ENCODE measurements around the gene MBD6. TPM values are rescaled to one million over a fixed set of nuclear protein-coding genes. Genes with fewer than 3 reads are reported as not detected.
A peak's percentile ranks its signal among the peaks of the same experiment; 100 is the strongest.

Gene MBD6
- total and polyA plus RNA-seq, 2 of the 13 experiments (the other 11 are each of a cell fraction or from before 2014, with no cell fraction given), result 4.1 to 5.9 TPM

DNA sequence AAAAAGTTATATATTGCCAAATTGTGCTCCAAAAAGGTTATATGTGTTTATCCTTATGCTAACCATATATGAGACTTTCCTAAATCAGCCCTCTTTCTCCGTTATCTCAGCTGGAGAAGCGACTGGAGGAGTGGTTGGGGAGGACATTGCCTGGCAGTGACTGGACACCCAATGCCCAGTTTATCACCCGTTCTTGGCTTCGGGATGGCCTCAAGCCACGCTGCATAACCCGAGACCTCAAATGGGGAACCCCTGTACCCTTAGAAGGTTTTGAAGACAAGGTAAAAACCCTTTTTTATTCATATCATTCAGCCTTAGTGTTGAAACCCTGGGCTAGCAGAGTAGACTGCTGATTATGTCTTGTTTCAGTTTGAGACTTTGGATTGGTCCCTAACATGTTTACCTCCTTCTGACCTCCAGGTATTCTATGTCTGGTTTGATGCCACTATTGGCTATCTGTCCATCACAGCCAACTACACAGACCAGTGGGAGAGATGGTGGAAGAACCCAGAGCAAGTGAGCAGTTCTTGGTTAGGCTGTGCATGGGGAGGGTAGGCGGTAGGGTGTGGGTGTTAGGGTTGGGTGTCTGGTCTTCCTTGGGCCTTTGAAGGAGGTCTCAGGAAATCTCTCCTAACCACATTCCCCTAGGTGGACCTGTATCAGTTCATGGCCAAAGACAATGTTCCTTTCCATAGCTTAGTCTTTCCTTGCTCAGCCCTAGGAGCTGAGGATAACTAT, 10.9 kb upstream of the MBD6 start:
- Histone ChIP-seq H3K9me3 (ENCODE audit: low read length) (no peaks in the 10 kb centered on the region), H3K36me3 (replicated peaks in 1 of 2; ENCODE audit: control insufficient read depth in 1 of 2, insufficient read depth in 2 of 2, low read length in 2 of 2) (peaks cover 26 to 70% of the 10 kb centered on the region in 2 experiments), H3K79me2 (ENCODE audit: insufficient read depth, low read length) (no peaks in the 10 kb centered on the region), H3K4me3 (replicated peaks in 1 of 3; ENCODE audit: insufficient read depth in 1 of 3, low read depth in 2 of 3, low read length in 3 of 3) (no peak overlapping the region), H3K9ac (ENCODE audit: insufficient read depth, low read depth, low read length) (no peak overlapping the region), H3K4me2 (ENCODE audit: low read depth, low read length) (no peak overlapping the region), H2AFZ (ENCODE audit: low read length) (no peak overlapping the region), H3K27me3 (ENCODE audit: control insufficient read depth in 1 of 2, insufficient read depth in 2 of 2, low read length in 2 of 2) (no peaks in the 10 kb centered on the region), H3K27ac (ENCODE audit: extremely low read length, insufficient read depth, low read length) (no peak overlapping the region), H4K20me1 (ENCODE audit: insufficient read depth, low read length) (peaks cover 5% of the 10 kb centered on the region; the same call in 1 of the 2 replicates), H3K4me1 (ENCODE audit: insufficient read depth, low read length) (no peaks in the 10 kb centered on the region)
- WGBS (ENCODE audit: low lambda C conversion rate), result 98% methylated on average over 7 of the region's 7 CpGs
- ChIA-PET POLR2A (interaction anchor here (0.7 to 2.5 kb wide), 3 partner anchors 9 to 215 kb away, joined by 3 to 12 read pairs (median 4); partner anchors contain the start of gene DDIT3), CTCF (ENCODE audit: low intra/inter-chr PET ratio, low total read pairs) (no interaction called here)
- intact Hi-C loops (cut with micrococcal nuclease; ENCODE audit: unreplicated experiment) (no loop called here), in situ Hi-C loops (cut with HindIII; ENCODE audit: extremely low pct_ligation_motif_present, low pct_unique_long_range_greater_than_20kb) (no loop called here)
- FAIRE-seq (no peak), DNase-seq (ENCODE audit: low spot score) (no peak), ATAC-seq (no peak)
- TF ChIP-seq STAT5B (CRISPR knock-in tag; IDR thresholded peaks at IDR 0.05) (no peak), THAP11 (CRISPR knock-in tag; IDR thresholded peaks at IDR 0.05) (no peak), POLR2A (IDR thresholded peaks at IDR 0.05; ENCODE audit: insufficient read depth in 1 of 2, low read depth in 2 of 2, low read length in 2 of 2) (peak in 1 of 2 experiments; percentile 30; a peak in 1 of 4 replicates), PITX1 (CRISPR knock-in tag; IDR thresholded peaks at IDR 0.05) (no peak), TEAD3 (CRISPR knock-in tag; optimal IDR thresholded peaks at IDR 0.05; ENCODE audit: borderline replicate concordance) (no peak)
- TF ChIP-seq, protein P1, sequence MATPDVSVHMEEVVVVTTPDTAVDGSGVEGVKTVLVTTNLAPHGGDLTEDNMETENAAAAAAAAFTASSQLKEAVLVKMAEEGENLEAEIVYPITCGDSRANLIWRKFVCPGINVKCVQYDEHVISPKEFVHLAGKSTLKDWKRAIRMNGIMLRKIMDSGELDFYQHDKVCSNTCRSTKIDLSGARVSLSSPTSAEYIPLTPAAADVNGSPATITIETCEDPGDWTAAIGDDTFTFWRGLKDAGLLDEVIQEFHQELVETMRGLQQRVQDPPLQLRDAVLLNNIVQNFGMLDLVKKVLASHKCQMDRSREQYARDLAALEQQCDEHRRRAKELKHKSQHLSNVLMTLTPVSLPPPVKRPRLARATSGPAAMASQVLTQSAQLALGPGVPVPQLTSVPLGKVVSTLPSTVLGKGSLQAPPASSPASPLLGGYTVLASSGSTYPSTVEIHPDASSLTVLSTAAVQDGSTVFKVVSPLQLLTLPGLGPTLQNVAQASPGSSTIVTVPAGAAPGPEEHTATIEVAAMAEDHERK (CRISPR knock-in tag; IDR thresholded peaks at IDR 0.05; ENCODE audit: low read depth), result no peak
- TF ChIP-seq, protein P2, sequence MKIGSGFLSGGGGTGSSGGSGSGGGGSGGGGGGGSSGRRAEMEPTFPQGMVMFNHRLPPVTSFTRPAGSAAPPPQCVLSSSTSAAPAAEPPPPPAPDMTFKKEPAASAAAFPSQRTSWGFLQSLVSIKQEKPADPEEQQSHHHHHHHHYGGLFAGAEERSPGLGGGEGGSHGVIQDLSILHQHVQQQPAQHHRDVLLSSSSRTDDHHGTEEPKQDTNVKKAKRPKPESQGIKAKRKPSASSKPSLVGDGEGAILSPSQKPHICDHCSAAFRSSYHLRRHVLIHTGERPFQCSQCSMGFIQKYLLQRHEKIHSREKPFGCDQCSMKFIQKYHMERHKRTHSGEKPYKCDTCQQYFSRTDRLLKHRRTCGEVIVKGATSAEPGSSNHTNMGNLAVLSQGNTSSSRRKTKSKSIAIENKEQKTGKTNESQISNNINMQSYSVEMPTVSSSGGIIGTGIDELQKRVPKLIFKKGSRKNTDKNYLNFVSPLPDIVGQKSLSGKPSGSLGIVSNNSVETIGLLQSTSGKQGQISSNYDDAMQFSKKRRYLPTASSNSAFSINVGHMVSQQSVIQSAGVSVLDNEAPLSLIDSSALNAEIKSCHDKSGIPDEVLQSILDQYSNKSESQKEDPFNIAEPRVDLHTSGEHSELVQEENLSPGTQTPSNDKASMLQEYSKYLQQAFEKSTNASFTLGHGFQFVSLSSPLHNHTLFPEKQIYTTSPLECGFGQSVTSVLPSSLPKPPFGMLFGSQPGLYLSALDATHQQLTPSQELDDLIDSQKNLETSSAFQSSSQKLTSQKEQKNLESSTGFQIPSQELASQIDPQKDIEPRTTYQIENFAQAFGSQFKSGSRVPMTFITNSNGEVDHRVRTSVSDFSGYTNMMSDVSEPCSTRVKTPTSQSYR (CRISPR knock-in tag; IDR thresholded peaks at IDR 0.05; ENCODE audit: borderline replicate concordance), result no peak
- TF ChIP-seq, protein P3, sequence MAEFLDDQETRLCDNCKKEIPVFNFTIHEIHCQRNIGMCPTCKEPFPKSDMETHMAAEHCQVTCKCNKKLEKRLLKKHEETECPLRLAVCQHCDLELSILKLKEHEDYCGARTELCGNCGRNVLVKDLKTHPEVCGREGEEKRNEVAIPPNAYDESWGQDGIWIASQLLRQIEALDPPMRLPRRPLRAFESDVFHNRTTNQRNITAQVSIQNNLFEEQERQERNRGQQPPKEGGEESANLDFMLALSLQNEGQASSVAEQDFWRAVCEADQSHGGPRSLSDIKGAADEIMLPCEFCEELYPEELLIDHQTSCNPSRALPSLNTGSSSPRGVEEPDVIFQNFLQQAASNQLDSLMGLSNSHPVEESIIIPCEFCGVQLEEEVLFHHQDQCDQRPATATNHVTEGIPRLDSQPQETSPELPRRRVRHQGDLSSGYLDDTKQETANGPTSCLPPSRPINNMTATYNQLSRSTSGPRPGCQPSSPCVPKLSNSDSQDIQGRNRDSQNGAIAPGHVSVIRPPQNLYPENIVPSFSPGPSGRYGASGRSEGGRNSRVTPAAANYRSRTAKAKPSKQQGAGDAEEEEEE (CRISPR knock-in tag; IDR thresholded peaks at IDR 0.05; ENCODE audit: borderline replicate concordance), result no peak
- BruUV-seq (replicated peaks), result no TSS peak

Measured in HepG2 (cell line).